GM18508 (cell line): ENCODE data around the gene ZBTB7C.

ENCODE experiments used
- ATAC-seq: cut with Tn5 transposase; IDR thresholded peaks from one replicate; pipeline ENCODE4 v1.9.1; 2021; ENCODE audit warnings: moderate number of reproducible peaks; ENCODE audit not compliant: insufficient read depth, unreplicated experiment

The ZBTB7C gene

GRCh38 chr18:48393170-48393569 is 16.0 kb downstream of the ZBTB7C start:
- ATAC-seq = no peak

GRCh38 chr18:48392268-48392667 is 16.9 kb downstream of the ZBTB7C start:
- no peak for ATAC-seq

DNA sequence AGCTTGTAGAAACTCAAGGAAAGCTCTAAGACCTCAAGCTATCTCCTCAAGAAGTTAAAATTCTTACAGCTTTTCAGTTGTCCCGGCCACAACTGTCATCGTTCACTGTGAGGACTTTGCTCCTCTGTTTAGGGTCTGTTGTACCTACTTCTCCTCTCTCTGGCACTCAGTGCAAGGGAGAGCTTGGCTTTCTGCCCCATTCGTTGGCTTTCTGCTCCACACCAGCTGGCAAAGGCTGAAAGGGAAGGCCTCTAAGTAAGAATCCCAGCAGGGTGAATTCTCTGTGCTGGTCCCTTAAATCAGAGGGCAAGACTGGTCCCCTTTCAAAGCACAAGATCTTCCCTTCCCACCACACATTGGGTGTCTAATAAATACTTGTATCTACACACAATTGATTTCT is 17.3 kb downstream of the ZBTB7C start:
- no peak for ATAC-seq

DNA sequence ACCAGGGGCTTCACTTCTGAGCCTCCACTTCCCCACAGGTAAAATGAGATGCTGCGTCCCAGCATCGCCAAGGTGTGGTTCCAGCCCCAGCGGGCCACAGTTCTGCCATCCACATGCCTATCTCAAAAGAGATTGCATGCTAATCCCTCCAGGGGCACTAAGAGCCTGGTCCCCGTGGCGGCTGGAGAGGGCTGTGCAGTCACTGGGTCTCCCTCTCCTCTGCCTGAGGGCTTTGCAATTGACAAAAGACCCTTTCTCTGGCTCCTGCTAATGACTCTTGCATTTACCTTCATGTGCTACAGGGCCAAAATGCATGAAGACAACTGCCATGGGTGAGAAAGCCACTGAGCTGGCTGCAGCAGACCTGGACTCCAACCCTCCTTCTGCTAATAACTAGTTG is 18.5 kb downstream of the ZBTB7C start:
- no peak for ATAC-seq

GRCh38 chr18:48388478-48388877 is 20.7 kb downstream of the ZBTB7C start:
- no peak for ATAC-seq

DNA sequence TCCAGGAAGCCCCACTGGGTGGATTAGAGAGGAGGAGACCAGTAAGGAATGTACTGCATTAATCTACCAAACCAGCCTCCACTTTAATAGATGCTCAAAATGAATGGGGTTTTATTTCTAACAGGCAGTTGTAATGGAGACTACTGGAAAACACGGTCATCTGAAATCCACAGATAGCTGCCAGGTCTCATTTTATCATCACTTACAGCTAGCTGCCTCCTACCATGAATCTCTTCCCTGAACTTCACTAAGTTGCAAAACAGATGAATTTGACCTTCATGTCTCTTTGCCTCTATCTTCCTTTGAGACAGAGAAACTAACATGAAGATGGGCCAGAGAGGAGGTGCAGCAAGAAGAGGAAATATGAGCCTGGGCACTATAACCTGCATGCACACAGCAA is 21.9 kb downstream of the ZBTB7C start:
- ATAC-seq = no peak

DNA sequence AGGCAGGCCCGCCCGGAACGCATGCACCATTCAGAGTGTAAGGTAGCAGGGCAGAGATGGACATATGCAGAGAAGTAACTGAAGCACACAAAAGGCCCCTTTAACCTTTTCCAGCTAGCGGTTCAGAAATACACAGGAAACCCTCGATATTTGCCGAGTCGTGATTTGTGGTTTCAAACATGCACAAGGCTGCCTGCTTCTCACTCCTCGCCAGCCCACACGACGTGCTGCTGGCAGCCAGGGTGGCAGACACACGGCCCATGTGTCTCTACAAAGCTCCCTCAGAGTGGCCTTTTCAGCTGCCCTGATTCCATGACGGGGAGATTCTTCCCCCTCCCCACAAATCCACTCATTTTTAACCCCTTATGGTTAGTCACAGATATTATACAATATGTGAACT is 23.6 kb downstream of the ZBTB7C start:
- no peak for ATAC-seq

- ATAC-seq = no peak
Observed at GRCh38 chr18:48376934-48377333, 32.2 kb downstream of the ZBTB7C start.

DNA sequence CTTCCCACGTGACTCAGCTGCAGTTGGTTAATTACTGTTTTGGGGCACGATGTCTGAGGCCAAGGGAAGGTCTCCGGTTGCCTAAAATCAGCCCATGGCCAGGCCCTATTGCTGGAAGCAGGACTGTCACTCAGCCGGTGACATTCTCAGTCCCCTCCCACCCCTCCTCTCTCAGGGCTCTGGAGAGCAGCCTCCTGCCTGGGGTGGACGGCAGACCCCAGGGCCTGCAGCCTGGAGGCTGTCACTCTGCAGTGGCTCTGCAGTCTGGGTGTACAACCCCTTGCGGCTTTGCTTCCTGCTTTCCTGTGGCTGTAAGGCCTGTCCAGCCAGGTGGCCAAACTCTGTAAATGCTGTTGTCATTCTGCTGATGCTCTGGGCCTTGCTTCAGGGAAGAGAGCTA is 32.8 kb downstream of the ZBTB7C start:
- ATAC-seq = no peak

DNA sequence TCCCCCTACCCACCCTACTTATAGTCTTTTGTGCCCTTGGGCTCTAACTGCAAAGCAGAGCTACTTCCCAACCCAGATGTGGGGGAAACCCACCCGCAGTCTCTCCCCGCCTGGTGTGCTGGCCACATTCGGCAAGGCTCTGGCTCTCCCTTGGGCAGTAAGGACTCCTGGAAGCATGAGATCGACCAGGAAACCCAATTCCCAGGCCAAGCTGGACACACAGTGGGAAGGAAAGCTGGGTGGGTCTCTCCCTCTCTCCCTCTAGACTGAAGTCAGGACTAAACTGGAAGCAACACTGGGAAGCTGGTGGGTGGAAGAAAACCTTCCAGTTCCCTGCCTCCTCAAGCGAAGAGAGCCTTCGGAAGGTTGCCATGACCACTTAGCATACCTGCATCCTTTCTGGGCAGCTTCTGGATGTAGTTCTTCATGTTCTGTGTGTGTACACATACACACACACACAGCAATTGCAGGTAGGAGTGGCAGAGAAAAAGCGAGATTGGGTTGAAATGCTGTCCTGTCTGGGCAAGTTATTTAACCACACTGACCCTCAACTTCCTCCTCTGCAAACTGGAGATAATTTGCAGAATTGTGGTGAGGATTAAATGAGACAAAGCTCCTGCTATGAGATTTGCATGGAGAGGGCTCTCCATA is 33.9 kb downstream of the ZBTB7C start:
- no peak for ATAC-seq

GRCh38 chr18:48374423-48375149 is 34.6 kb downstream of the ZBTB7C start:
- no peak for ATAC-seq

GRCh38 chr18:48371854-48372602 is 37.2 kb downstream of the ZBTB7C start:
- ATAC-seq = no peak

DNA sequence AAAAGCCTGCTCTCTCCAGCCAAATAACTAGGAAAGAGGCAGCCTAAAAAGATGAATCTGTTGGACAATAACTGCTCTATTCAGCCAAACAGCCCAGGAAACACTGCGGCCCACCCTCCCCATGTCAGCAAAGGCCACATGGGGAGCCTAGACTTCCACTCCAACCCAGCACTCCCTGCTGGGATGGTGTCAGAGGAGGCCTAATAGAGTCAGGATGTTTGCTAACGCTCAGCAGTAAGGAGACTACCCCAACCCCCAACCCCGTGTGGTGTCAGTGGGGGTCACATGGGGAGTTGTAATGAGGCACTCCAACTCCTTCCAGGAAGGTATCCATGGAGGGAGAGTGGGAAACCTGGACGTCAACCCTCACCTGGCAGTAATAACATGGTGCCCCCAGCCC is 41.6 kb downstream of the ZBTB7C start:
- ATAC-seq = no peak

DNA sequence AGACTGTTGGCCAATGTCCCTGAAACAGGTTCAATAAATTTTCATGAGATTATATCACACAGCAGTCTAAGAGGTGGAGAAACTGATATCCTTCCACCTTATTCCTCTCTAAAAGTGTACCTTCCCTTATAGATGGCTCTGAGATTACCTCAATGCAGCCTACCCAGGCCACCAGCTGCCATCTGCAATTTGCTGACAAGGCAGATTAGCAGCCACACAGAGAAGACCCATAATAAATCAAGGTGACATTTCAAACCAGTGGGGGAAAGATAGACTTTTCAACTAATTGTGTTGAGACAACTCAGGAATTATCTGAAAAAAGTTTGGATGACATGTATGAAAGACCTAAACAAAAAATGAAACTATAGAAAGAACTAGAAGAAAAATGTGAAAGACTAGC is 43.2 kb downstream of the ZBTB7C start:
- no peak for ATAC-seq

DNA sequence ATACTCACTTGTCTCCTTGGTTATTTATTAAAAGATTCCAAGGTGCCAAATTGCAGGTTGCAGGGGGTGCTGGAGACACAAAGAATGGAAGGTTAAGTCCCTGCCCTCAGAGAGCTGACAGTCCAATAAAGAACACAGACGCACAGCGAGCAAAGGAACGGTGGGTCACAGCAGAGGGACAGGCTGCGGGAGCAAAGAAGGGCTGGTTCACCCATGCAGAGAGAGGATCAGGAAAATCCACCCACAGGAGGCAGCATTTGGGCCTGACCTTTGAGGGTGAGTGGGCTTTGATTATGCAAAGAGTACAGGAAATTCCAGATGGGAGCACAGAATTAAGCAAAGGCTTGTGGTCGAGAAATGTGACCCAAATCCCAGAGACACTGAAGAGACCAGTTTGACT is 45.0 kb downstream of the ZBTB7C start:
- no peak for ATAC-seq

DNA sequence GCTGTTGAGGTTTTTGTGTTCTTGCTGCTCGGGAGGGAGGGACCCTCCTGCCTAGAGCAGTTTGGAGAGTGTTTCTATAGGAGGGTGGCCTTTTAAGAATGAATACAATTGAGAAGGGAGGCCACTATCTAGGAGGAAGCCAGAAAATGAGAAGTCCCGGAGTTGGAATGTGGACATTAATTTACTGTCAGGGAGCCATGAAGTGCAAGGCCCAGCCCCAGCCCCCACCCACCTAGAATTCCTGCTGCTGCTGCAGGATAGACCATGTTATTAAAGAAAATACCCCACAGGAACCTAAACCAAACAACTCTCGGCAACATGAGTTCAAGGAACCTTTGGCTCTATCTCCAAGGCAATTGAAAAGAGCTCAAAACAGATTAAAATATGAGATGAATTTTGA is 46.0 kb downstream of the ZBTB7C start:
- ATAC-seq = no peak

- no peak for ATAC-seq
Observed at GRCh38 chr18:48361801-48362200, 47.4 kb downstream of the ZBTB7C start.

DNA sequence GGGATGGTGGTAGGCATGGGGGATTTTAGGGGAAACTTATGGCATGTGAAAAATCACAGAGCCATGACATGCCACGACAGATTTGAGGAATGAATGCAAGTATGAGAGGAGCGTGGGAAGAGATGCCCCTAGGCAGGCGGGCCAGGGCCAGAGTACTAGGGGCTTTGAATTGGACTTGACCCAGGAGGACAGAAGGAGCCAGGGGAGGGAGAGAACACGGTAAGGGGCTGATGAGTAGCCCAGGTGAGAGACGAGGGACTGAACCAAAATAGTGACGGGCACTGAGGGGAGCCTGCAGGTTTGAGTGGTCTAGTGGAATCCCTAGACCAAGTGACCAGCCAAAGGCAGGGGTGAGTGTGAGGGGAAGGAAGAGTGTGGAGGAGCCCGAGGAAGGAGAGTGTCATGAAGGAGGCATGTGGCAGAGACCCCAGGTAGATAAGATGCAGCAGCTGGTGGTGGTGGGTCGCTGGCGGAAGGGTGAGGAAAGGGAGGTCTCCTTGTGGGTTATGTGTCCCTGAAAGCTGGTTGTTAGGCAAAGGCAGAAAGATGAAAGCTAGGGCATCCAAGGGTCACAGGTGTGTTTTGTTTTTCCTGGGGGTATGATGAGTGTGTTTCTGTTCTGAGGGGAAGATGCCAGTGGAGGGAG is 48.7 kb downstream of the ZBTB7C start:
- ATAC-seq = no peak

GRCh38 chr18:48359626-48360025 is 49.6 kb downstream of the ZBTB7C start:
- no peak for ATAC-seq

- ATAC-seq = no peak
Observed at GRCh38 chr18:48358868-48359267, 50.3 kb downstream of the ZBTB7C start.
